Fibroblast of lung (primary cell): Measurements from ENCODE around the gene CAMK2B. TPM values are rescaled to one million over a fixed set of nuclear protein-coding genes. Genes with fewer than 3 reads are reported as not detected.

ENCODE experiments used
- DNase-seq, 2 donors: peaks; one replicate each; pipeline versions ENCODE4 v3.0.0 to v3.0.0-alpha.2; 2010; ENCODE audit warnings: low read depth in 2 of 2
- H2AFZ ChIP-seq: 2 replicates; pipeline ENCODE4 v1.5.1; 2012; ENCODE audit warnings: low read length, control low read depth, inconsistent platforms
- H3K27ac ChIP-seq: 2 replicates; pipeline ENCODE4 v1.5.1; 2011; ENCODE audit warnings: low read length, control low read depth; ENCODE audit not compliant: insufficient read depth
- H3K27me3 ChIP-seq: 2 replicates; pipeline ENCODE4 v1.5.1; 2011; ENCODE audit warnings: mild to moderate bottlenecking, low read length; ENCODE audit not compliant: control insufficient read depth, insufficient read depth
- H3K36me3 ChIP-seq: 2 replicates; pipeline ENCODE4 v1.5.1; 2011; ENCODE audit warnings: low read length; ENCODE audit not compliant: control insufficient read depth, insufficient read depth
- H3K4me1 ChIP-seq: 2 replicates; pipeline ENCODE4 v1.5.1; 2011; ENCODE audit warnings: low read length; ENCODE audit not compliant: control insufficient read depth, insufficient read depth; ENCODE audit errors: extremely low read depth
- H3K4me2 ChIP-seq: 2 replicates; pipeline ENCODE4 v1.5.1; 2011; ENCODE audit warnings: low read length, control low read depth; ENCODE audit not compliant: insufficient read depth; ENCODE audit errors: extremely low read depth
- H3K4me3 ChIP-seq, 4 experiments: fragments of 200-600 bp in 1 of 4; sonication (generic) in 1 of 4; replicated peaks in 1 of 4; 2 replicates each; pipeline ENCODE4 v1.5.1; 2011 to 2016; ENCODE audit warnings: low read length in 4 of 4, low read depth in 3 of 4, mild to moderate bottlenecking in 3 of 4, control low read depth in 2 of 4, inconsistent platforms in 1 of 4, mixed read lengths in 1 of 4; ENCODE audit not compliant: insufficient read depth in 1 of 4; ENCODE audit errors: control extremely low read depth in 1 of 4
- H3K79me2 ChIP-seq: 2 replicates; pipeline ENCODE4 v1.5.1; 2012; ENCODE audit warnings: mild to moderate bottlenecking, low read length, inconsistent platforms; ENCODE audit not compliant: control insufficient read depth, insufficient read depth
- H3K9ac ChIP-seq: 2 replicates; pipeline ENCODE4 v1.5.1; 2011; ENCODE audit warnings: mild to moderate bottlenecking, low read length, control low read depth; ENCODE audit not compliant: insufficient read depth
- H3K9me3 ChIP-seq: 2 replicates; pipeline ENCODE4 v1.5.1; 2012; ENCODE audit warnings: low read depth, low read length; ENCODE audit not compliant: control insufficient read depth, insufficient read depth
- H4K20me1 ChIP-seq: 2 replicates; pipeline ENCODE4 v1.5.1; 2011; ENCODE audit warnings: low read length; ENCODE audit not compliant: control insufficient read depth, insufficient read depth; ENCODE audit errors: extremely low read depth
- EZH2 ChIP-seq: IDR thresholded peaks from 2 replicates; pipeline ENCODE4 v1.5.1; 2012; ENCODE audit warnings: low read length, control low read depth, mild to moderate bottlenecking; ENCODE audit errors: missing control alignments
- polyA plus RNA-seq, 2 donors: library from polyadenylated mRNA; depleted of rRNA in 1 of 2; stranded (reverse) in 1 of 2; unstranded in 1 of 2; fragments of >200 nt; gene quantifications; 2 replicates each; pipeline ENCODE4 v1.2.1, GENCODE V29; 2011 to 2012; ENCODE audit warnings: missing spikeins in 1 of 2
- total RNA-seq: library from RNA; depleted of rRNA; stranded (reverse); fragments of >200 nt; gene quantifications from 2 replicates; pipeline ENCODE4 v1.2.1, GENCODE V29; 2014
- TF ChIP-seq, protein P1 (sequence below), 2 donors: IDR thresholded peaks in 1 of 2; conservative IDR thresholded peaks in 1 of 2; 1 replicate in 1 of 2; 2 replicates in 1 of 2; pipeline ENCODE4 v1.5.1; 2011 to 2012; ENCODE audit warnings: low read length in 2 of 2, control low read depth in 1 of 2, inconsistent platforms in 1 of 2, low read depth in 1 of 2, mild to moderate bottlenecking in 1 of 2

Gene CAMK2B
- total and polyA plus RNA-seq, 2 donors (not counting 1 experiment from before 2014, with no cell fraction given), result 0.06 to 0.17 TPM

GRCh38 chr7:44249639-44250234 lies 75.7 kb downstream of the CAMK2B start:
- H3K36me3 ChIP-seq, result no peaks in the 10 kb centered on the region
- no peak overlapping the region for H3K9ac ChIP-seq
- H3K4me2 ChIP-seq, result no peak overlapping the region
- H3K9me3 ChIP-seq, result no peaks in the 10 kb centered on the region
- H4K20me1 ChIP-seq, result no peaks in the 10 kb centered on the region
- H3K4me1 ChIP-seq, result no peaks in the 10 kb centered on the region
- DNase-seq, result no peak
- no peaks in the 10 kb centered on the region for H3K27me3 ChIP-seq
- no peak overlapping the region for H3K27ac ChIP-seq
- no peaks in the 10 kb centered on the region for H3K79me2 ChIP-seq
- no peak for TF ChIP-seq EZH2
- TF ChIP-seq, protein P1, sequence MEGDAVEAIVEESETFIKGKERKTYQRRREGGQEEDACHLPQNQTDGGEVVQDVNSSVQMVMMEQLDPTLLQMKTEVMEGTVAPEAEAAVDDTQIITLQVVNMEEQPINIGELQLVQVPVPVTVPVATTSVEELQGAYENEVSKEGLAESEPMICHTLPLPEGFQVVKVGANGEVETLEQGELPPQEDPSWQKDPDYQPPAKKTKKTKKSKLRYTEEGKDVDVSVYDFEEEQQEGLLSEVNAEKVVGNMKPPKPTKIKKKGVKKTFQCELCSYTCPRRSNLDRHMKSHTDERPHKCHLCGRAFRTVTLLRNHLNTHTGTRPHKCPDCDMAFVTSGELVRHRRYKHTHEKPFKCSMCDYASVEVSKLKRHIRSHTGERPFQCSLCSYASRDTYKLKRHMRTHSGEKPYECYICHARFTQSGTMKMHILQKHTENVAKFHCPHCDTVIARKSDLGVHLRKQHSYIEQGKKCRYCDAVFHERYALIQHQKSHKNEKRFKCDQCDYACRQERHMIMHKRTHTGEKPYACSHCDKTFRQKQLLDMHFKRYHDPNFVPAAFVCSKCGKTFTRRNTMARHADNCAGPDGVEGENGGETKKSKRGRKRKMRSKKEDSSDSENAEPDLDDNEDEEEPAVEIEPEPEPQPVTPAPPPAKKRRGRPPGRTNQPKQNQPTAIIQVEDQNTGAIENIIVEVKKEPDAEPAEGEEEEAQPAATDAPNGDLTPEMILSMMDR (conservative IDR thresholded peaks at IDR 0.05 in 1 of 2, IDR thresholded peaks at IDR 0.05 in 1 of 2; ENCODE audit: low read depth in 1 of 2, low read length in 2 of 2), result no peak
- H3K4me3 ChIP-seq, result no peak overlapping the region
- no peak overlapping the region for H2AFZ ChIP-seq

DNA sequence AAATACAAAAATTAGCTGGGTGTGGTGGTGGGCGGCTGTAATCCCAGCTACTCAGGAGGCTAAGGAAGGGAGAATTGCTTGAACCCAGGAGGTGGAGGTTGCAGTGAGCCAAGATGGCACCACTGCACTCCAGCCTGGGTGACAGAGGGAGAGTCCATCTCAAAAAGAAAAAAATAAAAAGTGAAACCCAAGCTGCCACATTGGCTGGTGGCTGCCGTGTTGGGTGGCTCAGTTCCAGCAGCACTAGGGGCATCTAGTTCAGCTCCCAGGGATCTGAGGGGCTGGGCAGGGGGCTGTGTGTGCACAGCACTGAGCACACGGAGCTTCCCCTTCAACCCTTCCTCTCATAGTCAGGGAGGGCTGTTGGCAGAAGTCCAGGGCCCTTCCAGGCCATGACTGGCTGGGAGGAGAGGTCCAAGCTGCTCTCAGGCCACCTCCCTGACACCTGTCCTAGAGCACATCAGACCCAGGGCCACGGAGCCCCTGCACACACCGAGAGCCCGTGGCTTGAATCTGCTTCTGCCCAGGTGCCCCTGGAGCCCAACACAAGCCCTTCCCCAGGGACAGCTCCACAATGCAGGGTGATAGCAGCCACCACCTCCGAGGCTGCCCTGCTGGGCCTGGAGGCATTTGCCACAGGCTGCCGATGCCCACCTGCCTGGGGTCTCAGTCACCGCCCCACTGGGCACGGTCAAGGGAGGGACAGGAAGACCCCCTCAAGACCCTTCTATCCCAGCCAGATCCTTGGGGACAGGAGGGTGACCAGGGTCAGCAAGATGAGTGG lies 77.3 kb downstream of the CAMK2B start:
- H3K4me3 ChIP-seq, result no peak overlapping the region
- no peaks in the 10 kb centered on the region for H4K20me1 ChIP-seq
- H3K4me1 ChIP-seq, result no peaks in the 10 kb centered on the region
- no peaks in the 10 kb centered on the region for H3K27me3 ChIP-seq
- no peak overlapping the region for H3K9ac ChIP-seq
- no peak for DNase-seq
- no peak overlapping the region for H2AFZ ChIP-seq
- no peaks in the 10 kb centered on the region for H3K36me3 ChIP-seq
- H3K27ac ChIP-seq, result no peak overlapping the region
- no peak overlapping the region for H3K4me2 ChIP-seq
- TF ChIP-seq, protein P1 (conservative IDR thresholded peaks at IDR 0.05 in 1 of 2, IDR thresholded peaks at IDR 0.05 in 1 of 2; ENCODE audit: low read depth in 1 of 2, low read length in 2 of 2), result no peak
- no peak for TF ChIP-seq EZH2
- H3K9me3 ChIP-seq, result no peaks in the 10 kb centered on the region
- H3K79me2 ChIP-seq, result no peaks in the 10 kb centered on the region

- no peaks in the 10 kb centered on the region for H3K36me3 ChIP-seq
- H3K4me1 ChIP-seq, result no peaks in the 10 kb centered on the region
Observed at GRCh38 chr7:44246396-44247113, 78.8 kb downstream of the CAMK2B start.

More at GRCh38 chr7:44246396-44247113, 78.8 kb downstream of the CAMK2B start:
- Histone ChIP-seq H3K27ac (no peak overlapping the region), H3K4me3 (no peak overlapping the region), H3K4me2 (no peak overlapping the region), H3K9ac (no peak overlapping the region), H3K9me3 (no peaks in the 10 kb centered on the region), H2AFZ (no peak overlapping the region), H4K20me1 (no peaks in the 10 kb centered on the region), H3K27me3 (no peaks in the 10 kb centered on the region), H3K79me2 (no peaks in the 10 kb centered on the region)
- no peak for TF ChIP-seq EZH2
- TF ChIP-seq, protein P1 (conservative IDR thresholded peaks at IDR 0.05 in 1 of 2, IDR thresholded peaks at IDR 0.05 in 1 of 2; ENCODE audit: low read depth in 1 of 2, low read length in 2 of 2), result no peak
- DNase-seq, result no peak
